SU-DHL-6 (cell line): ENCODE data around the gene BAHD1.

Source experiments
- CTCF ChIP-seq: fragments of 200-600 bp; sonication (generic); IDR thresholded peaks from one replicate; pipeline ENCODE4 v1.5.1; 2017; ENCODE audit warnings: antibody characterized with exemption, mild to moderate bottlenecking, low read length, moderate library complexity; ENCODE audit not compliant: insufficient read depth, poor library complexity, severe bottlenecking
- EZH2phosphoT487 ChIP-seq: fragments of 200-600 bp; sonication (generic), shearing (Covaris generic); conservative IDR thresholded peaks from 2 replicates; pipeline ENCODE4 v1.6.1; 2018; ENCODE audit warnings: mild to moderate bottlenecking, antibody characterized with exemption, low read length, moderate library complexity, mixed read lengths

- TF ChIP-seq CTCF (no peak), EZH2phosphoT487 (no peak)
Observed at GRCh38 chr15:40448354-40448753, 7.6 kb downstream of the BAHD1 start.
